ENCODE results near the gene PTCD2. TPM values are rescaled to one million over a fixed set of nuclear protein-coding genes. Genes with fewer than 3 reads are reported as not detected.
A peak's percentile ranks its signal among the peaks of the same experiment; 100 is the strongest.

Gene PTCD2
- total RNA-seq, 1 donor from 2014 or later = 9.4 TPM

- H3K4me3 Mint-ChIP-seq (ENCODE audit: unreplicated experiment) = no peak overlapping the region
These were observed 57.9 kb downstream of the PTCD2 start for GRCh38 chr5:72377910-72378638.

GRCh38 chr5:72378639-72379289 is 58.6 kb downstream of the PTCD2 start:
- TF ChIP-seq CTCF (IDR thresholded peaks at IDR 0.05) = no peak
- no peaks in the 10 kb centered on the region for H3K9me3 Mint-ChIP-seq (ENCODE audit: unreplicated experiment)
- H3K27ac Mint-ChIP-seq (ENCODE audit: unreplicated experiment) = peak overlapping the region; percentile 97
- no peak overlapping the region for H3K4me3 Mint-ChIP-seq (ENCODE audit: unreplicated experiment)
- H3K36me3 Mint-ChIP-seq (ENCODE audit: unreplicated experiment) = peaks cover 2% of the 10 kb centered on the region
- no peak for DNase-seq (ENCODE audit: extremely low spot score, unreplicated experiment)
- H3K27me3 Mint-ChIP-seq (ENCODE audit: unreplicated experiment) = no peaks in the 10 kb centered on the region
- peaks cover 60% of the 10 kb centered on the region for H3K4me1 Mint-ChIP-seq (ENCODE audit: unreplicated experiment)

More at GRCh38 chr5:72377910-72378638, 57.9 kb downstream of the PTCD2 start:
- Mint-ChIP-seq H3K36me3 (ENCODE audit: unreplicated experiment) (peaks cover 2% of the 10 kb centered on the region), H3K27me3 (ENCODE audit: unreplicated experiment) (no peaks in the 10 kb centered on the region), H3K9me3 (ENCODE audit: unreplicated experiment) (no peaks in the 10 kb centered on the region), H3K27ac (ENCODE audit: unreplicated experiment) (peak overlapping the region; percentile 97), H3K4me1 (ENCODE audit: unreplicated experiment) (peaks cover 54% of the 10 kb centered on the region)
- DNase-seq (ENCODE audit: extremely low spot score, unreplicated experiment) = no peak
- no peak for TF ChIP-seq CTCF (IDR thresholded peaks at IDR 0.05)

GRCh38 chr5:72379936-72380335 is 59.8 kb downstream of the PTCD2 start:
- DNase-seq (ENCODE audit: extremely low spot score, unreplicated experiment) = no peak
- peaks cover 69% of the 10 kb centered on the region for H3K4me1 Mint-ChIP-seq (ENCODE audit: unreplicated experiment)
- TF ChIP-seq CTCF (IDR thresholded peaks at IDR 0.05) = no peak
- H3K27me3 Mint-ChIP-seq (ENCODE audit: unreplicated experiment) = no peaks in the 10 kb centered on the region
- H3K27ac Mint-ChIP-seq (ENCODE audit: unreplicated experiment) = peak overlapping the region; percentile 97
- H3K36me3 Mint-ChIP-seq (ENCODE audit: unreplicated experiment) = peaks cover 2% of the 10 kb centered on the region
- no peak overlapping the region for H3K4me3 Mint-ChIP-seq (ENCODE audit: unreplicated experiment)
- H3K9me3 Mint-ChIP-seq (ENCODE audit: unreplicated experiment) = no peaks in the 10 kb centered on the region

DNA sequence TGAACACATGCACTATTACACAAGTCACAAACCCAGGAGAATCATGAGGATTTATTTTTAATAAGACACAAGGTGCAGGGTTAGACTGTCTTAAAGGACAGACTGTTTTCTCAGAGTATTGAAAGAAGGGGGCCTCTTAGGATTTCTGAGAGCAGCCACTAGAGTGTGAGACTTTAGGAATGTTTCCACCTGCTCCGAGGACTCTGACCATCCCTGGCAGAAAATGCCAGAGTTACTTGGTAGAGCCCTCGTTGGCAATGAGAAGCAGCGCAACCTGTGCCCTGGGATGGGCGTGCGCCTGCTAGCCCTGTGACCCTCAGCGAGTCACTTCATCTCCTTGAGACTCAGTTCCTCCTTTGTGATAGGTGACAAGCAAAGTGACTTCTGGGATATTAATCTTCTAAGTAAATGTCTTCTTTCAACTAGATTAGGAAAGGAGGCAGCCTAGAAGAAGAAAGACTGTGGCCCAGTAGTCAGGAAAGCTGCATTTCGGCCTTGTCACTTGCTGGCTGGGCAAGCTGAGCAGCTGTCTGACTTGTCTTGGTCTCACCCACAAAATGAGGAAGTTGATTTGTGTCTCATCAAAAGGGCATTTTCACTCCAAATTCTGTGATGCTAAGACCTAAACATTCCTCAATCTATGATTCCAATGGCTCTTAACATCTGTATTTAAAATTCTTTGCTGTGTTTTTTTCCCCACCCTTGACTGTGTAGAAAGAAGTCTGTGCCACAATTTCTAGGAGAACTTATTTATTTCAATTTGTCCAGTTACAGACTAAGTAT is 60.5 kb downstream of the PTCD2 start:
- H3K9me3 Mint-ChIP-seq (ENCODE audit: unreplicated experiment) = no peaks in the 10 kb centered on the region
- TF ChIP-seq CTCF (IDR thresholded peaks at IDR 0.05) = no peak
- no peak overlapping the region for H3K4me3 Mint-ChIP-seq (ENCODE audit: unreplicated experiment)
- peaks cover 70% of the 10 kb centered on the region for H3K4me1 Mint-ChIP-seq (ENCODE audit: unreplicated experiment)
- no peaks in the 10 kb centered on the region for H3K27me3 Mint-ChIP-seq (ENCODE audit: unreplicated experiment)
- no peaks in the 10 kb centered on the region for H3K36me3 Mint-ChIP-seq (ENCODE audit: unreplicated experiment)
- DNase-seq (ENCODE audit: extremely low spot score, unreplicated experiment) = no peak
- peak overlapping the region; percentile 97 for H3K27ac Mint-ChIP-seq (ENCODE audit: unreplicated experiment)

DNA sequence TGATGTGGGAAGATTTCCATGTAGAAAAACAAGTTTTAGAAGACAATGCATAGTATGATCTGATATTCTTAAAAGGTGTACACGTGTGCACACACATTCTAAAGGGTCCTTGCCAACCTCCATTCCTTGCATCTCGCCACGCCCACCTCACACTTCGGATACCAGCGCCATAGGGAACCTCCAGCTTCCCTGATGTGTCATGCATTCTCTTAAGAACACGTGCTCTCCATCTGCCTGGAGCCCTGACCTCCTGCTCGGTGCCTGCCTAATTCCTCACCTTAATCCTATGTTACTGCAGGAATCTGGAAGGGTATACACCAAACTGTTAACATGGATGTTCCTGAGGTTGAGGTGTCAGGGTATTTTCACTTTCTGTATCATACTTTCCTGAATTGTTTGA is 63.1 kb downstream of the PTCD2 start:
- H3K4me3 Mint-ChIP-seq (ENCODE audit: unreplicated experiment) = no peak overlapping the region
- DNase-seq (ENCODE audit: extremely low spot score, unreplicated experiment) = no peak
- H3K36me3 Mint-ChIP-seq (ENCODE audit: unreplicated experiment) = no peaks in the 10 kb centered on the region
- H3K9me3 Mint-ChIP-seq (ENCODE audit: unreplicated experiment) = no peaks in the 10 kb centered on the region
- no peak for TF ChIP-seq CTCF (IDR thresholded peaks at IDR 0.05)
- H3K27ac Mint-ChIP-seq (ENCODE audit: unreplicated experiment) = peak overlapping the region; percentile 29
- no peaks in the 10 kb centered on the region for H3K27me3 Mint-ChIP-seq (ENCODE audit: unreplicated experiment)
- H3K4me1 Mint-ChIP-seq (ENCODE audit: unreplicated experiment) = peaks cover 70% of the 10 kb centered on the region

Measured in osteocyte (in vitro differentiated cells).